GM12878 (cell line): ENCODE results near the gene CADM2. TPM values are rescaled to one million over a fixed set of nuclear protein-coding genes. Genes with fewer than 3 reads are reported as not detected.

Experiments used
- ATAC-seq: fragments of 200-7000 bp; cut with Tn5 transposase; 3 replicates; pipeline ENCODE4 v1.9.1; 2020; ENCODE audit warnings: mild to moderate bottlenecking, moderate library complexity
- BruUV-seq: library from RNA; stranded (reverse); fragments of 400-500 nt; replicated peaks from 2 replicates; lab custom pipeline; 2021; lab: Mats Ljungman, UMichigan
- CTCF ChIA-PET: fragments of 300-600 bp; sonication (Branson Sonifier 250); formaldehyde crosslinking; extraction: SDS; loops from one replicate; lab custom pipeline; 2021; ENCODE audit warnings: inconsistent platforms; lab: Yijun Ruan, JAX
- POLR2A ChIA-PET: fragments of 350-600 bp; formaldehyde crosslinking; extraction: SDS; loops from one replicate; lab custom pipeline; 2021; ENCODE audit warnings: inconsistent platforms; lab: Charles Lee
- RAD21 ChIA-PET: fragments of 300-600 bp; sonication (Branson Sonifier 250); formaldehyde crosslinking; loops from one replicate; lab custom pipeline; 2023; ENCODE audit warnings: antibody characterized with exemption; ENCODE audit not compliant: unreplicated experiment; lab: Charles Lee
- SMC1A ChIA-PET: fragments of 300-600 bp; sonication (Branson Sonifier 250); formaldehyde crosslinking; loops from one replicate; lab custom pipeline; 2023; ENCODE audit not compliant: unreplicated experiment, uncharacterized antibody; lab: Charles Lee
- DNase-seq: peaks from one replicate; pipeline ENCODE4 v3.0.0-alpha.2; 2011; ENCODE audit warnings: low read depth, low spot score
- FAIRE-seq: peaks from 3 replicates; lab custom pipeline; 2011; peaks lifted over from hg19 to GRCh38; lab: Jason Lieb, UNC
- H2AFZ ChIP-seq: 2 replicates; pipeline ENCODE4 v1.6.0; 2011; ENCODE audit warnings: low read depth, low read length, control low read depth; ENCODE audit not compliant: control insufficient read depth
- H3K27ac ChIP-seq: 2 replicates; pipeline ENCODE4 v1.5.1; 2011; ENCODE audit warnings: control low read depth; ENCODE audit not compliant: control insufficient read depth, insufficient read depth
- H3K27me3 ChIP-seq, 2 experiments: replicated peaks in 1 of 2; 2 replicates each; pipeline versions ENCODE4 v1.6.0 to v1.6.1; 2011; ENCODE audit warnings: low read length in 1 of 2; ENCODE audit not compliant: control insufficient read depth in 2 of 2, insufficient read depth in 2 of 2
- H3K36me3 ChIP-seq, 2 experiments: 2 replicates each; pipeline ENCODE4 v1.5.1; 2011; ENCODE audit warnings: low read length in 1 of 2; ENCODE audit not compliant: control insufficient read depth in 2 of 2, insufficient read depth in 2 of 2
- H3K4me1 ChIP-seq: 2 replicates; pipeline ENCODE4 v1.6.1; 2011; ENCODE audit warnings: mild to moderate bottlenecking, low read length, moderate library complexity, mixed read lengths; ENCODE audit not compliant: control insufficient read depth, insufficient read depth
- H3K4me2 ChIP-seq: 2 replicates; pipeline ENCODE4 v1.6.0; 2011; ENCODE audit warnings: control low read depth; ENCODE audit not compliant: control insufficient read depth, insufficient read depth
- H3K4me3 ChIP-seq: fragments of 200-600 bp; sonication (generic); 2 replicates; pipeline ENCODE4 v1.5.1; 2016
- H3K79me2 ChIP-seq: 2 replicates; pipeline ENCODE4 v1.6.0; 2011; ENCODE audit warnings: low read length; ENCODE audit not compliant: control insufficient read depth, insufficient read depth
- H3K9ac ChIP-seq: 2 replicates; pipeline ENCODE4 v1.8.0; 2011; ENCODE audit warnings: low read length, control low read depth, mixed read lengths; ENCODE audit not compliant: control insufficient read depth, insufficient read depth
- H3K9me3 ChIP-seq: replicated peaks from 3 replicates; pipeline ENCODE4 v1.5.1; 2011; ENCODE audit warnings: mild to moderate bottlenecking, low read length; ENCODE audit not compliant: control insufficient read depth, insufficient read depth
- H4K20me1 ChIP-seq: 2 replicates; pipeline ENCODE4 v1.6.0; 2011; ENCODE audit not compliant: control insufficient read depth, insufficient read depth
- CREM ChIP-seq: IDR thresholded peaks from 2 replicates; pipeline ENCODE4 v1.6.1; 2014; ENCODE audit warnings: antibody characterized with exemption, low read depth
- EP300 ChIP-seq, 2 experiments: fragments of 150-350 bp in 1 of 2; IDR thresholded peaks; 2 replicates each; pipeline ENCODE4 v1.6.1; 2011 to 2012; ENCODE audit warnings: low read depth in 2 of 2, low read length in 2 of 2, borderline replicate concordance in 1 of 2, improper control_type of control experiment in 1 of 2, inconsistent platforms in 1 of 2; ENCODE audit not compliant: control insufficient read depth in 1 of 2
- MTA2 ChIP-seq: fragments of 450-650 bp; IDR thresholded peaks from 2 replicates; pipeline ENCODE4 v1.6.1; 2016; ENCODE audit warnings: low read depth, mild to moderate bottlenecking, moderate library complexity
- NFXL1 ChIP-seq: fragments of 450-650 bp; IDR thresholded peaks from 2 replicates; pipeline ENCODE4 v1.6.1; 2017; ENCODE audit warnings: antibody characterized with exemption, mild to moderate bottlenecking, borderline replicate concordance
- PAX8 ChIP-seq: fragments of 450-650 bp; IDR thresholded peaks from 2 replicates; pipeline ENCODE4 v1.6.1; 2017; ENCODE audit warnings: mild to moderate bottlenecking, moderate library complexity
- POLR2AphosphoS5 ChIP-seq: IDR thresholded peaks from 2 replicates; pipeline ENCODE4 v1.6.1; 2011; ENCODE audit warnings: mild to moderate bottlenecking, low read length, inconsistent platforms
- RFX5 ChIP-seq: IDR thresholded peaks from 2 replicates; pipeline ENCODE4 v1.6.1; 2011; ENCODE audit warnings: low read depth, low read length, improper control_type of control experiment
- WGBS: methylation state at CpG from one replicate; pipeline ENCODE4 v1.1.6; 2016; ENCODE audit warnings: low lambda C conversion rate; ENCODE audit not compliant: insufficient replicate concordance, insufficient coverage; ENCODE audit errors: missing lambda C conversion rate; 5-methylcytosine and 5-hydroxymethylcytosine counted together
- in situ Hi-C: fragments of 300-500 bp; cut with MboI; formaldehyde crosslinking; loops from 9 replicates; pipeline ENCODE4 v1.14.3; 2018; ENCODE audit warnings: mixed read lengths
- intact Hi-C: fragments of 100-400 bp; cut with micrococcal nuclease; formaldehyde crosslinking; loops from one replicate; pipeline ENCODE4 v1.14.2; 2022; ENCODE audit not compliant: unreplicated experiment
- polyA plus RNA-seq, 11 experiments: library from polyadenylated mRNA; depleted of rRNA in 4 of 11; unstranded in 6 of 11; stranded (reverse) in 5 of 11; fragments of >200 nt; fragmentation: Nextera tagmentation in 4 of 11; fragmentation: Illumina TruSeq in 1 of 11; extraction: Ambion mirVana in 4 of 11; extraction: Trizol in 1 of 11; gene quantifications; 1 replicate in 1 of 11; 2 replicates in 10 of 11; pipeline versions ENCODE4 v1.2.1 to v1.2.3, GENCODE V29; 2011 to 2016; ENCODE audit warnings: inconsistent platforms in 2 of 11, missing spikeins in 2 of 11, low read depth in 1 of 11
- total RNA-seq, 4 experiments: library from RNA; depleted of rRNA in 3 of 4; stranded (reverse); fragments of >200 nt in 3 of 4; fragmentation: Illumina TruSeq in 1 of 4; extraction: Trizol in 1 of 4; gene quantifications; 2 replicates each; pipeline versions ENCODE4 v1.2.1 to v1.2.3, GENCODE V29; 2013 to 2021
- TF ChIP-seq, protein P1 (sequence below): IDR thresholded peaks from 2 replicates; pipeline ENCODE4 v1.6.1; 2012; ENCODE audit warnings: low read depth, low read length, improper control_type of control experiment
- TF ChIP-seq, protein P2 (sequence below): fragments of 450-650 bp; IDR thresholded peaks from 2 replicates; pipeline ENCODE4 v1.6.1; 2017; ENCODE audit warnings: mild to moderate bottlenecking, moderate library complexity

The CADM2 gene
- total and polyA plus RNA-seq, 10 of the 15 experiments (the other 5 are each of a cell fraction or from before 2014, with no cell fraction given), result 0.13 TPM; not detected in 9

DNA sequence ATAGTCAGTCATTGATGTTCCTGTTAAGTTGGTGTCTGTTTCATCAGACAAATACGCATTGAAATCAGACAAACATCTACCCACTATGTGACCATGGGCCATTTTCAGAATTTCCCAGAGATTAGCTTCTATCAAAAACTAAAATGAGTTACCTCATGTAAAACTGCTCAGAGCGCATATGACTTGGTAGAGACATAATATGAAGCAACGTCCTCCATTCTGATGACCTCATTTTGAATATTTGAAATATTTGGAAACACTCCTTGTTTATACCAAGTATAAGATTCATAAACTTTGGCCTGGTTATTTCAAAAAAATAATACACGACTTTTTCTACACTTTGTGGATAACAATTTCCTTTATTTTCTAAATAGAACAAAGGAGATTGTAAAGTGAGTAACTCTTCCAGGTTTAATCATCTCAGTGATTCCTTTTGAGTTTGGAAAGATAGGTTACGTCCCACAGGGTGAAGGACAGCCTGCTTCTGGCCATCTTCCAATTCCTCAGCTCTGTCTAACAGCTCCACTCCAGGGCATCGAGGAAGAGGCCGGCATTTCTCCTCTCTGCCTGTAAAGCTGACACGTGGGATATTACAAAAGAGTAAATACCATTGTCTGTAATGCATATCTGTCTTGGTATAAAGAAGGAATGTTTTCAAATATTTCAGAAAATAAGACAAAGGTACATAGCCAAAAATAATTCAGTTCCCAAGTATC lies 122.6 kb downstream of the CADM2 start:
- ATAC-seq, result no peak
- H3K27me3 ChIP-seq, result no peaks in the 10 kb centered on the region
- FAIRE-seq, result no peak
- in situ Hi-C loops (no loop called here), intact Hi-C loops (no loop called here)
- CTCF ChIA-PET, result no interaction called here
- no peak overlapping the region for H3K4me2 ChIP-seq
- 2% methylated on average over 8 of the region's 8 CpGs for whole genome bisulfite sequencing
- no peak overlapping the region for H2AFZ ChIP-seq
- TF ChIP-seq, protein P1, sequence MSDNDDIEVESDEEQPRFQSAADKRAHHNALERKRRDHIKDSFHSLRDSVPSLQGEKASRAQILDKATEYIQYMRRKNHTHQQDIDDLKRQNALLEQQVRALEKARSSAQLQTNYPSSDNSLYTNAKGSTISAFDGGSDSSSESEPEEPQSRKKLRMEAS, result no peak
- TF ChIP-seq, protein P2, sequence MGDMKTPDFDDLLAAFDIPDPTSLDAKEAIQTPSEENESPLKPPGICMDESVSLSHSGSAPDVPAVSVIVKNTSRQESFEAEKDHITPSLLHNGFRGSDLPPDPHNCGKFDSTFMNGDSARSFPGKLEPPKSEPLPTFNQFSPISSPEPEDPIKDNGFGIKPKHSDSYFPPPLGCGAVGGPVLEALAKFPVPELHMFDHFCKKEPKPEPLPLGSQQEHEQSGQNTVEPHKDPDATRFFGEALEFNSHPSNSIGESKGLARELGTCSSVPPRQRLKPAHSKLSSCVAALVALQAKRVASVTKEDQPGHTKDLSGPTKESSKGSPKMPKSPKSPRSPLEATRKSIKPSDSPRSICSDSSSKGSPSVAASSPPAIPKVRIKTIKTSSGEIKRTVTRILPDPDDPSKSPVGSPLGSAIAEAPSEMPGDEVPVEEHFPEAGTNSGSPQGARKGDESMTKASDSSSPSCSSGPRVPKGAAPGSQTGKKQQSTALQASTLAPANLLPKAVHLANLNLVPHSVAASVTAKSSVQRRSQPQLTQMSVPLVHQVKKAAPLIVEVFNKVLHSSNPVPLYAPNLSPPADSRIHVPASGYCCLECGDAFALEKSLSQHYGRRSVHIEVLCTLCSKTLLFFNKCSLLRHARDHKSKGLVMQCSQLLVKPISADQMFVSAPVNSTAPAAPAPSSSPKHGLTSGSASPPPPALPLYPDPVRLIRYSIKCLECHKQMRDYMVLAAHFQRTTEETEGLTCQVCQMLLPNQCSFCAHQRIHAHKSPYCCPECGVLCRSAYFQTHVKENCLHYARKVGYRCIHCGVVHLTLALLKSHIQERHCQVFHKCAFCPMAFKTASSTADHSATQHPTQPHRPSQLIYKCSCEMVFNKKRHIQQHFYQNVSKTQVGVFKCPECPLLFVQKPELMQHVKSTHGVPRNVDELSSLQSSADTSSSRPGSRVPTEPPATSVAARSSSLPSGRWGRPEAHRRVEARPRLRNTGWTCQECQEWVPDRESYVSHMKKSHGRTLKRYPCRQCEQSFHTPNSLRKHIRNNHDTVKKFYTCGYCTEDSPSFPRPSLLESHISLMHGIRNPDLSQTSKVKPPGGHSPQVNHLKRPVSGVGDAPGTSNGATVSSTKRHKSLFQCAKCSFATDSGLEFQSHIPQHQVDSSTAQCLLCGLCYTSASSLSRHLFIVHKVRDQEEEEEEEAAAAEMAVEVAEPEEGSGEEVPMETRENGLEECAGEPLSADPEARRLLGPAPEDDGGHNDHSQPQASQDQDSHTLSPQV, result no peak
- TF ChIP-seq POLR2AphosphoS5, result no peak
- TF ChIP-seq PAX8, result no peak
- no peak for TF ChIP-seq RFX5
- TF ChIP-seq MTA2, result no peak
- no peak for TF ChIP-seq NFXL1
- no peak for TF ChIP-seq CREM
- TF ChIP-seq EP300 (IDR thresholded peaks at IDR 0.05; ENCODE audit: borderline replicate concordance in 1 of 2, control insufficient read depth in 1 of 2, low read depth in 2 of 2, low read length in 2 of 2), result no peak
- H3K4me3 ChIP-seq, result no peak overlapping the region
- no peak overlapping the region for H3K9ac ChIP-seq
- H3K9me3 ChIP-seq, result no peaks in the 10 kb centered on the region
- H3K27ac ChIP-seq, result no peak overlapping the region
- no TSS peak for BruUV-seq
- DNase-seq, result no peak
- SMC1A ChIA-PET, result no interaction called here
- no peaks in the 10 kb centered on the region for H3K36me3 ChIP-seq
- RAD21 ChIA-PET, result no interaction called here
- no peaks in the 10 kb centered on the region for H4K20me1 ChIP-seq
- no peaks in the 10 kb centered on the region for H3K79me2 ChIP-seq
- H3K4me1 ChIP-seq, result no peaks in the 10 kb centered on the region
- POLR2A ChIA-PET, result no interaction called here
